22Rv1 (cell line): ENCODE measurements around the gene XKR8.

Experiments
- CTCF ChIP-seq: fragments of 450-650 bp; IDR thresholded peaks from 2 replicates; pipeline ENCODE4 v1.5.1; 2017; ENCODE audit warnings: mild to moderate bottlenecking
- ZFX ChIP-seq: fragments of 450-650 bp; IDR thresholded peaks from 2 replicates; pipeline ENCODE4 v1.6.1; 2017; ENCODE audit warnings: antibody characterized with exemption, borderline replicate concordance

- no peak for TF ChIP-seq CTCF
- no peak for TF ChIP-seq ZFX
Observed at GRCh38 chr1:27954186-27954585, 5.6 kb upstream of the XKR8 start.
